ENCODE results near the gene TSPAN9. TPM values are rescaled to one million over a fixed set of nuclear protein-coding genes. Genes with fewer than 3 reads are reported as not detected.

Gene TSPAN9
- polyA plus RNA-seq, 3 donors: 0.15 to 0.34 (median 0.25) TPM

DNA sequence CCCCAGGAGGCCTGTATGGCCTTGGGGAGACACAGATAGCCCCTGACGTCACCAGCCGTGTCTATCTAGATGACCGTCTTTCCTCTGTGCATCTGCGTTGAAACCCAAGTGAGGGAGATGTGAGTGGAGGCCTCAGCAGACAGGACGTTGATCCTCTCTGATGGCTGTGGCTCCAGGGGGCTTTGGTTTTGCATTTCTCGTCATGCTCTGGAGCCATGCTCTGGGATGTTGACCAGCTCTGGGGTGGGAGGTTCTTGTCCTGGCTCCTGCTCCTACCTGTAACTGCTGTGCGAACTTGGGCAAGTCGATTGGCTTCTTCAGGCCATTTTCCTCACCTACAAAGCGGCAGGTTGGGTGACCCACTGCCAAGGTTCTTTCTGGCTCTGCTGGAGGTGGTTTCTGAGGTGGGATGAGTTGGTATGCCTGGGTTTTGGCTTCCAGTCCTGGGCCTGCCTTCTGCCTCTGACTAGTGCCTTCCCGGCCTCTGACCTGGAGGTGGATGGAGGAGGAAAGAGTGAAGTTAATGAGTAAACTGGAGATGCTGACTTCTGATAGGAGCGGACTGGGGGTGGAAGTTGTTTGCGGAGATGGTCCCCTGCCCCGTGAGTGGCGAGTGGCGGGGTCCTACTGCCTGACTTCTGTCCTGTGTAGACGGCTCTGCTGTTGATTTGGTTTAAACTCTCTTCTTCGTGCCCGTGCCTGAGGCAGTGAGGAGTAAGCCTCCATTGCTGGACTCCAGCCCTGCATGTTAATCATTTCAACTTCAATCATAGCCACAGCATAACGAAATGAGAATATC, 8.4 kb downstream of the TSPAN9 start:
- Mint-ChIP-seq H3K27me3 (ENCODE audit: low read depth in 3 of 3) (peaks cover 9 to 35% (median 14%) of the 10 kb centered on the region in 3 donors), H3K9me3 (peaks cover 0 to 4% (median 0%) of the 10 kb centered on the region in 7 donors), H3K27ac (no peak overlapping the region), H3K4me3 (no peak overlapping the region), H3K4me1 (no peaks in the 10 kb centered on the region), H3K36me3 (no peaks in the 10 kb centered on the region)
- Histone ChIP-seq H3K9ac (ENCODE audit: insufficient read depth, low read length, poor library complexity, severe bottlenecking) (no peak overlapping the region), H3K79me2 (ENCODE audit: insufficient read depth, low read length) (no peaks in the 10 kb centered on the region), H2AFZ (ENCODE audit: insufficient read depth, low read depth, low read length, poor library complexity, severe bottlenecking) (no peak overlapping the region), H3K27ac (ENCODE audit: low read depth in 1 of 2, low read length in 2 of 2) (no peak overlapping the region), H3K4me1 (ENCODE audit: control insufficient read depth in 1 of 2, insufficient read depth in 2 of 2, low read length in 2 of 2) (no peaks in the 10 kb centered on the region), H3K4me2 (replicated peaks; ENCODE audit: extremely low read depth, low read length, poor library complexity, severe bottlenecking) (no peak overlapping the region), H3K9me3 (replicated peaks in 1 of 2; ENCODE audit: control insufficient read depth in 1 of 2, insufficient read depth in 1 of 2, low read length in 2 of 2) (no peaks in the 10 kb centered on the region), H3K27me3 (ENCODE audit: control insufficient read depth in 2 of 2, insufficient read depth in 2 of 2, low read length in 2 of 2) (no peaks in the 10 kb centered on the region), H4K20me1 (ENCODE audit: insufficient read depth, low read length) (no peaks in the 10 kb centered on the region), H3K36me3 (replicated peaks in 1 of 2; ENCODE audit: control insufficient read depth in 1 of 2, insufficient read depth in 2 of 2, low read length in 2 of 2) (no peaks in the 10 kb centered on the region), H3K4me3 (replicated peaks in 1 of 3; ENCODE audit: low read depth in 2 of 3, low read length in 3 of 3) (no peak overlapping the region)
- 94% methylated on average over 16 of the region's 19 CpGs for WGBS (ENCODE audit: insufficient coverage)
- TF ChIP-seq, protein P1, sequence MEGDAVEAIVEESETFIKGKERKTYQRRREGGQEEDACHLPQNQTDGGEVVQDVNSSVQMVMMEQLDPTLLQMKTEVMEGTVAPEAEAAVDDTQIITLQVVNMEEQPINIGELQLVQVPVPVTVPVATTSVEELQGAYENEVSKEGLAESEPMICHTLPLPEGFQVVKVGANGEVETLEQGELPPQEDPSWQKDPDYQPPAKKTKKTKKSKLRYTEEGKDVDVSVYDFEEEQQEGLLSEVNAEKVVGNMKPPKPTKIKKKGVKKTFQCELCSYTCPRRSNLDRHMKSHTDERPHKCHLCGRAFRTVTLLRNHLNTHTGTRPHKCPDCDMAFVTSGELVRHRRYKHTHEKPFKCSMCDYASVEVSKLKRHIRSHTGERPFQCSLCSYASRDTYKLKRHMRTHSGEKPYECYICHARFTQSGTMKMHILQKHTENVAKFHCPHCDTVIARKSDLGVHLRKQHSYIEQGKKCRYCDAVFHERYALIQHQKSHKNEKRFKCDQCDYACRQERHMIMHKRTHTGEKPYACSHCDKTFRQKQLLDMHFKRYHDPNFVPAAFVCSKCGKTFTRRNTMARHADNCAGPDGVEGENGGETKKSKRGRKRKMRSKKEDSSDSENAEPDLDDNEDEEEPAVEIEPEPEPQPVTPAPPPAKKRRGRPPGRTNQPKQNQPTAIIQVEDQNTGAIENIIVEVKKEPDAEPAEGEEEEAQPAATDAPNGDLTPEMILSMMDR (IDR thresholded peaks at IDR 0.05): no peak
- intact Hi-C loops (cut with micrococcal nuclease): no loop called here
- DNase-seq: no peak

DNA sequence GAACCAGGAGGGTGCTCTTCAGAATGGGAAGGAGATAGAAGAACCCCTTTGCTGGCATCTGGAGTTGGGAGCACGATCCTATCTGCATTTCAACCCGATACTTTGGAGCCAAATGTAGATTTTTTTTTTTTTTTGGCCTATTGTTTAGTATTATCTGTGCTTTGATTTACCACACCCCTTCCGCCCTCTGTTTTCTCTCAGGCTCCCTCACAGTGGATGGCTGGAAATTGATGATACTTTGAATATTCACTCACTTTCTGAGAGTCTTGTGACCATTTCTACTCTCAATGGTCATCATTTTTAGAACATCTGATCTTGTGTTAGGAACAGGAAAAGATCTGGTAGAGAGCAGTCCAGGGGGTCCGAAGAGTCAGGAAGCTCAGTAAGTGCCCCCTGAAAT, 9.0 kb downstream of the TSPAN9 start:
- no peak for DNase-seq
- no peaks in the 10 kb centered on the region for H3K9me3 ChIP-seq (replicated peaks in 1 of 2; ENCODE audit: control insufficient read depth in 1 of 2, insufficient read depth in 1 of 2, low read length in 2 of 2)
- no peaks in the 10 kb centered on the region for H3K4me1 ChIP-seq (ENCODE audit: control insufficient read depth in 1 of 2, insufficient read depth in 2 of 2, low read length in 2 of 2)
- TF ChIP-seq, protein P1 (IDR thresholded peaks at IDR 0.05): no peak
- Mint-ChIP-seq H3K27ac (no peak overlapping the region), H3K4me1 (no peaks in the 10 kb centered on the region), H3K36me3 (no peaks in the 10 kb centered on the region), H3K9me3 (peaks cover 0 to 4% (median 0%) of the 10 kb centered on the region in 7 donors), H3K4me3 (no peak overlapping the region), H3K27me3 (ENCODE audit: low read depth in 3 of 3) (peaks cover 7 to 32% (median 12%) of the 10 kb centered on the region in 3 donors)
- no peak overlapping the region for H2AFZ ChIP-seq (ENCODE audit: insufficient read depth, low read depth, low read length, poor library complexity, severe bottlenecking)
- no peaks in the 10 kb centered on the region for H4K20me1 ChIP-seq (ENCODE audit: insufficient read depth, low read length)
- no peaks in the 10 kb centered on the region for H3K36me3 ChIP-seq (replicated peaks in 1 of 2; ENCODE audit: control insufficient read depth in 1 of 2, insufficient read depth in 2 of 2, low read length in 2 of 2)
- no peaks in the 10 kb centered on the region for H3K27me3 ChIP-seq (ENCODE audit: control insufficient read depth in 2 of 2, insufficient read depth in 2 of 2, low read length in 2 of 2)
- H3K4me3 ChIP-seq (replicated peaks in 1 of 3; ENCODE audit: low read depth in 2 of 3, low read length in 3 of 3): no peak overlapping the region
- H3K4me2 ChIP-seq (replicated peaks; ENCODE audit: extremely low read depth, low read length, poor library complexity, severe bottlenecking): no peak overlapping the region
- WGBS (ENCODE audit: insufficient coverage): 83% methylated on average over 1 of the region's 4 CpGs
- intact Hi-C loops (cut with micrococcal nuclease): no loop called here
- no peaks in the 10 kb centered on the region for H3K79me2 ChIP-seq (ENCODE audit: insufficient read depth, low read length)
- no peak overlapping the region for H3K9ac ChIP-seq (ENCODE audit: insufficient read depth, low read length, poor library complexity, severe bottlenecking)
- H3K27ac ChIP-seq (ENCODE audit: low read depth in 1 of 2, low read length in 2 of 2): no peak overlapping the region
